NCI-H146 treated with DMSO at 0.1 percent for 48 hours (cell line): ENCODE data around the gene SLC5A11.
"Not testable (repeated sequence)": the region's sequence is repeated elsewhere in the genome, so short reads cannot be mapped to it uniquely, and the experiment has no call there.

Experiments used
- DNase-seq: peaks from one replicate; lab custom pipeline; 2025; ENCODE audit not compliant: unreplicated experiment; lab: John Stamatoyannopoulos, UW

Gene SLC5A11, protein sequence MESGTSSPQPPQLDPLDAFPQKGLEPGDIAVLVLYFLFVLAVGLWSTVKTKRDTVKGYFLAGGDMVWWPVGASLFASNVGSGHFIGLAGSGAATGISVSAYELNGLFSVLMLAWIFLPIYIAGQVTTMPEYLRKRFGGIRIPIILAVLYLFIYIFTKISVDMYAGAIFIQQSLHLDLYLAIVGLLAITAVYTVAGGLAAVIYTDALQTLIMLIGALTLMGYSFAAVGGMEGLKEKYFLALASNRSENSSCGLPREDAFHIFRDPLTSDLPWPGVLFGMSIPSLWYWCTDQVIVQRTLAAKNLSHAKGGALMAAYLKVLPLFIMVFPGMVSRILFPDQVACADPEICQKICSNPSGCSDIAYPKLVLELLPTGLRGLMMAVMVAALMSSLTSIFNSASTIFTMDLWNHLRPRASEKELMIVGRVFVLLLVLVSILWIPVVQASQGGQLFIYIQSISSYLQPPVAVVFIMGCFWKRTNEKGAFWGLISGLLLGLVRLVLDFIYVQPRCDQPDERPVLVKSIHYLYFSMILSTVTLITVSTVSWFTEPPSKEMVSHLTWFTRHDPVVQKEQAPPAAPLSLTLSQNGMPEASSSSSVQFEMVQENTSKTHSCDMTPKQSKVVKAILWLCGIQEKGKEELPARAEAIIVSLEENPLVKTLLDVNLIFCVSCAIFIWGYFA

GRCh38 chr16:24845726-24846547, at the start of gene SLC5A11:
Gene SLC5A11 (plus strand): TSS chr16:24845963. CDS start chr16:24858644, 12,681 bp downstream.
- no peak for DNase-seq

GRCh38 chr16:24800586-24800985, 45.2 kb upstream of the SLC5A11 start:
- DNase-seq, result no peak

DNA sequence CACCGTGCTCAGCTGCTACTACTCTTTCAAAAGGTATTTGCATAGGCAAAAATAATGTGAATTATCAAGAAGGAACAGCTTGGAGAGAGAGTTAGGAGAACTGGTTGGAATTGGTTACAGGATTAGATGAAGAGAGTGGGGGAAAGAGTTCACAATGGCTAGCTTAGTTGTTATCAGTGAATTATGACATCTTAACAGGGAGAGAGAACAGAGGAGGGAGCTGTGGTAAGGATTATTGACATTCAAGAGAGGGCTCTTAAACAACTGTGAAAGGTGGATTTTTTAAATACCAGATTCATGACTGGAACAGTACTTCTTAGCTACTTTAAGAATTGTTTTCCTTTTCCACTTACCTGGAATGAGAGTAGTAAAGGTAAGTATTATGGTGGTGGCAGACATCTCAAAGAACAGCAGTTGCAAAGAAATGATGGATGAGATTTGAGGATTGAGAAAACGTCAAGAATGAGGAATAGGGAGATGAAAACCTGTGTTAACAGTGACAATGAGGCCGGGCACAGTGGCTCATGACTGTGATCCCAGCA, 43.9 kb upstream of the SLC5A11 start:
- no peak for DNase-seq

DNA sequence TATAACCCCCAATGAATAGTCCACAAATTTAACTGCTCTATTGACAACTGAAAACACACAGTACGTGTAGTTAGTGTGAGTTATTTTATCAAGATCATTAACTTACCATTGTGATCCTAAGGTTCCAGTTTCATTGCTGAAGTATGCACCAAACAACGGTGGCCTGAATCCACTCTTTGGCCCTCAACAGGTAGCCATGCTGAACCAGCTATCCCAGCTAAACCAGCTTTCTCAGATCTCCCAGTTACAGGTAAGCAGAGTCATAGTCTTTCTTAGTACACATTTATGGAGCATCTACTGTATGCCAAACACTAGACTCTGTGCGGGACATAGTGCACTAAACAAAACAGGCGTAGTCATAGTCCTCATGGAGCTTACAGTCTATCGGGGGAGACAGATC, 40.3 kb upstream of the SLC5A11 start:
- DNase-seq, result no peak

DNA sequence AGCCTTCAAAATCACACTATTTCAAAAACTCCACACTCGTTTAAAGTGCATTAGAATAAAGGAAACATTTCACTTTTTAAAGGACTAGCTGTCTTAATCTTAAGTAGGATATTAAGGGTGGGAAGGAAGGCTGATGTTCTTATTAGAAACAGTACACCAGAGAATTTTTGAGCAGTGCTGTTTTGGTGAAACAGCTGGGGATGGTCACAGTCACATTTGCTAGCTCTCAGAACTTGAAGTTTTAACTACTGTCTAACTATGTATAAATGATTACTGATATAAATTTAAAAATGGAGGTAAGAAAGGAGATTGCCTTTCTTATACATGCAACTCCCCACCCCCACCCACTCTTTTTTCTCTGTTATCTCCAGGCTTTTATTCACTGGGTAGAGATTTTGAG, 38.5 kb upstream of the SLC5A11 start:
- no peak for DNase-seq

GRCh38 chr16:24810951-24811843, 34.6 kb upstream of the SLC5A11 start:
- no peak for DNase-seq

DNA sequence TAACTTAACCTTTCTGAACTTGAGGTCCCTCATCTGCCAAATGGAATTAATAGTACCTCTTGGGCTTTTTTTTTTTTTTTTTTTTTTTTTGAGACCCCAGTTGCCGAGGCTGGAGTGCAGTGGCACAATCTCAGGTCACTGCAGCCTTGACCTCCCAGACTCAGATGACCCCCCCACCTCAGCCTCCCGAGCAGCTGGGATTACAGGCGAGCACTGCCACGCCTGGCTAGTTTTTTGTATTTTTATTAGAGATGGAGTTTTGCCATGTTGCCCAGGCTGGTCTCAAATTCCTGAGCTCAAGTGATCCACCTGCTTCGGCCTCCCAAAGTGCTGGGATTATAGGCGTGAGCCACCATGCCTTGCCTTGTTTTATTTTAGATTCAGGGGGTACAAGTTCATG, 33.0 kb upstream of the SLC5A11 start:
- not testable (repeated sequence) for DNase-seq

GRCh38 chr16:24815021-24815420, 30.7 kb upstream of the SLC5A11 start:
- DNase-seq, result no peak

- no peak for DNase-seq
Measured at GRCh38 chr16:24816688-24817087, 29.1 kb upstream of the SLC5A11 start.

DNA sequence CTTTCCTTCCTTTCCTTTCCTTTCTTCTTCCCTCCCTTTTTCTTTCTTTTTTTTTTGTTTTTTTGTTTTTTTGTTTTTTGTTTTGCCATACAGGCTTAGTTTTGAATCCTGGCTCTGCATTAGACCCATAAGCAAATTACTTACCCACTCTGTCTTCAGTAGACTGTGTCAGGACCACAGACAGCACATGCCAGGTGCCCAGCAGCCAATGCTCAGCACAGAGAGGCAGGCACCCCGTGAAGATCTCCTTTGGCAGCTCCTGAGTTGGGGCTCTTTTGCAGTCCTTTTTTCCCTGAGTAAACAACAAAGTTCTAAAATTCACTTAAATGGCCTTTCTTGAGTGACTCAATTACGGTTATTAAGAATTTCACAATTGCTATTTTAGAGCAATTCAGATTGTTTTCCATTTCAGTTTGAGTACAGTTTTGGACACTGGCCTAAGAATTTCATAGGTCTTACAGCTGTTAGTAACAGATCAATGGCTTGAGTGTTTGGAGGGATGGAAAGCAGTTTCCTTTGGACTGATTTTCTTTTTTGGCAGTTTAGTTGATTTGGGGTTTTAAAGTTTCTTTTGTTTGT, 26.2 kb upstream of the SLC5A11 start:
- DNase-seq, result no peak

GRCh38 chr16:24820522-24820921, 25.2 kb upstream of the SLC5A11 start:
- DNase-seq, result no peak

DNA sequence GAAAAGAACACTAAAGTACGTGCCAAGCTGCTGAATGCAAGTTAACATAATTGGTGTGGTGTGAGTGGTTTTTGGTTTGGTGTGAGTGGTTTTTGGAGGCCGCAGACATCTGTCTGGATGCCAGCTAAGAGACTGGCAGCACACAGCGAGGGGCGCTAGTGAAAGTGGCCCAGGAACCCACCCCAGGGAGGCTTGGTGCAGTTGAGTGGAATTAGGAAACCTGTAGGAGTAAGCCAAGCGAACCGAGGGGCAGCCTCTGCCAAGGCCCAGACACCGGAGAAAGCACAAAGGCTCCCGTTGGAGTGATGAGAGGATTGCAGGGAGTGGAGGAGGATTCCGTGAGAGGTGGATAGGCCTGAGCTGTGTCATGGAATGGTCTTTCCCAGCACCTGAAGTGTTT, 24.6 kb upstream of the SLC5A11 start:
- no peak for DNase-seq

DNA sequence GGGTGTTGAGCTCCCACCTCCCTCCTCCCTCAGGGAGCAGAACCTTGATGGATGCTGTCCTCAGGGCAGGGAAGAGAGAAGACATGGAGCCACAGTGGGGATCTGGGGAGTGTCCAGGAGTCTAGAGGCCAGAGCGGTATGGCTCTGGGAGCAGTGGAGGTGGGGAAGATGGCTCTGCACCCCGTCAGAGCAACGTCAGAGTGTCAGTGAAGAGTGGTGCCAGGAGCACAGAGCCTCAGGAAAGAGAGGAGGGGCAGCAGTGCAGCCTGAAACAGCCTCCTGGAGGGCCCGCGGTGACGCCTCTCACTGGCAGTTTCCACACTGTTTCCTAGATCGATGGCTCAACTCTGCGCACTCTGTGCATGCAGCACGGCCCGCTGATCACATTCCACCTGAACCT, 23.2 kb upstream of the SLC5A11 start:
- DNase-seq, result no peak

DNA sequence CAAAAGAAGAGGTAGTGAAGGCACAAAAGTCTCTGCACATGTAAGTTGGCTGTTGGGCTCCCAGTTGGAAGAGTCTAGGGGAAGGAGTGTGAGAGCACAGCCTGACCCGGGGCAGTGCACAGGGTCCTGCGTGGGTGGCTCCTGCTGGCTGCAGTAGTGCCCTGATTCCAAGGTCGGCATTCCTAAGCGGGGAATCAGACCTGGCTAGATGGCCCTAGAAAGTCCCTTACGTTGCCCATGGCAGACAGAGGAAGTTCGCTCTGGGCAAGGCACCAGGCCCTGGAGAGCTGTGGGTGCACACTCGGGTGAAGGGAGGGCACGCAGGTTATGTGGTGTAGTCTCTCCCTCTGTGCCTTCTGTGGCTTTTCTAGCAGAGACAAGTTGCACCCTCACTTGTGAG, 22.8 kb upstream of the SLC5A11 start:
- DNase-seq, result no peak

DNA sequence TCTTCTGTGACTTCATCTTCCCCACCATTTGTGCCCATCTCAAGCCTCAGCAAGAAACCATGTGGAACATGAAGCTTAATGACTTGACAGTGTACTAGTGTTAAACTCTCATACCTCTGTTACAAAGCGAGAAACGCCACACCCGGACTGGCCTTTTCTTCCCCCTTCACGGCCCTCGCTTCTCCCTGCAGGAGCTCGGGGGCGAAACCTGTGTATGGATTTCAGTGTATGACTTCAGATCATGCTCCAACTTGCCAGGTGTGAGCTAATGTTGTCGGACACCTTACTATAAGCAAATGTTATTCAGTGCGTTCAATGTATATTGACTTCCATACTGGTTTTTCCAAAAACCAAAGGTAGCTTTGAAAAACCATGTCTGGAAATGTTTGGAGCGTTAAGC, 20.1 kb upstream of the SLC5A11 start:
- DNase-seq, result no peak

- no peak for DNase-seq
Measured at GRCh38 chr16:24826096-24826690, 19.6 kb upstream of the SLC5A11 start.

GRCh38 chr16:24826817-24827566, 18.8 kb upstream of the SLC5A11 start:
- DNase-seq, result no peak

- no peak for DNase-seq
Measured at GRCh38 chr16:24829153-24829552, 16.6 kb upstream of the SLC5A11 start.

- DNase-seq, result no peak
Measured at GRCh38 chr16:24833352-24833751, 12.4 kb upstream of the SLC5A11 start.
